Mucosa of descending colon (tissue), 3 donors: ENCODE measurements around the gene ZNF609. TPM values are rescaled to one million over a fixed set of nuclear protein-coding genes. Genes with fewer than 3 reads are reported as not detected.

Source experiments
- ATAC-seq: fragments of 200-7000 bp; cut with Tn5 transposase; one replicate; pipeline ENCODE4 v1.9.1; 2020; ENCODE audit warnings: mild to moderate bottlenecking, moderate library complexity
- DNase-seq, 3 donors: peaks; one replicate each; pipeline ENCODE4 v3.0.0-alpha.2; 2020
- H3K36me3 ChIP-seq: fragments of 200-600 bp; one replicate; pipeline ENCODE4 v1.8.0; 2021; ENCODE audit warnings: low read depth, mild to moderate bottlenecking
- H3K4me1 ChIP-seq: fragments of 200-600 bp; one replicate; pipeline ENCODE4 v1.8.0; 2021; ENCODE audit warnings: low read depth, mild to moderate bottlenecking
- H3K4me3 ChIP-seq: fragments of 200-600 bp; one replicate; pipeline ENCODE4 v1.8.0; 2021; ENCODE audit warnings: mild to moderate bottlenecking
- H3K9me3 ChIP-seq: fragments of 200-600 bp; one replicate; pipeline ENCODE4 v1.8.0; 2021; ENCODE audit warnings: mild to moderate bottlenecking
- CTCF ChIP-seq: fragments of 200-600 bp; IDR thresholded peaks from one replicate; pipeline ENCODE4 v1.8.0; 2022; ENCODE audit warnings: antibody characterized with exemption, mild to moderate bottlenecking
- intact Hi-C, 2 donors: fragments of 100-400 bp; cut with DNase I in 1 of 2; cut with micrococcal nuclease in 1 of 2; formaldehyde crosslinking; loops; one replicate each; pipeline versions ENCODE4 v1.11.0 to v1.11.1; 2022; cut with DNase I, micrococcal nuclease
- total RNA-seq, 3 donors: library from RNA; stranded (reverse); fragmentation: NEBNext Ultra II Directional in 2 of 3; extraction: Animal tissue kit (Norgen Biotek cat#: 25700) in 2 of 3; gene quantifications; one replicate each; pipeline versions ENCODE4 v1.2.1 to v1.2.4, GENCODE V29; 2021 to 2023
- donor health status: DM: no; HTN: no; CAD: no; lungs with moderate emphysema.
- donor health status: DM: no; HTN: no; CAD: no.
- donor health status: DM: no; HTN: yes; CAD: no.

Gene ZNF609
- total RNA-seq, 3 donors from 2014 or later = 25.4 to 49.2 (median 29.5) TPM

DNA sequence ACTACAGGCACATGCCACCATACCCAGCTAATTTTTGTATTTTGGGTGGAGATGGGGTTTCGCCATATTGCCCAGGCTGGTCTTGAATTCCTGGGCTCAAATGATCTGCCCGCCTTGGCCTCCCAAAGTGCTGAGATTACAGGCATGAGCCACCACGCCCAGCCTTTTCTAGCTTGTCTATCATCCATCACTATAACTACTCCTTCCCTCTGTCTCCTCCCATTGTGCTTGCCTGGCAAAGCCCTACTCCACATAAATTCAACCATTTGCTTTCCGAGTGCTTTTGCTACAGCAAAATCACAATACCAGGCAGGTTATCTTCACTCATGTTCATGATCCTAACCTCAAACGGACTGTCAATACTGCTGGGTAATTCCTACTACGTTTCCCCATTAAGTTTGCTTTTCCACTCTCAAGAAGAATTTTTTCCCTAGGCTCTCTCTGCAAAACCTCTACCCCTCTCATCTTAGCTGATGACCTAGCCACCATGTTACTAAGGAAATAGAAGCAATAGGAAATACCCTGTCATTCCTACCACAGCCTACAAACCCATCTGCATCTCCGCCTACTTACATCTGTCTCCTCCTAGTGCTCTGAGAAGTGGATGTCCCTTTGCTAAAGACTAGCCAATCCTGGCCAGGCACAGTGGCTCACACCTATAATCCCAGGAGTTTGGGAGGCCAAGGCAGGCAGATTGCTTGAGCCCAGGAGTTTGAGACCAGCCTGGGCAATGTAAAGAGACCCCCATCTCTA is 250.5 kb downstream of the ZNF609 start:
- intact Hi-C loops = no loop called here
- no peak for ATAC-seq
- no peak for TF ChIP-seq CTCF

GRCh38 chr15:64712353-64712752 is 252.0 kb downstream of the ZNF609 start:
- DNase-seq = no peak
- intact Hi-C loops = no loop called here
- Histone ChIP-seq H3K4me3 (no peak overlapping the region), H3K9me3 (no peaks in the 10 kb centered on the region), H3K36me3 (no peaks in the 10 kb centered on the region), H3K4me1 (no peaks in the 10 kb centered on the region)
- ATAC-seq = no peak
- no peak for TF ChIP-seq CTCF

More for the DNA sequence above, 250.5 kb downstream of the ZNF609 start:
- H3K4me3 ChIP-seq = no peak overlapping the region
- H3K4me1 ChIP-seq = no peaks in the 10 kb centered on the region
- no peaks in the 10 kb centered on the region for H3K9me3 ChIP-seq
- no peak for DNase-seq
- no peaks in the 10 kb centered on the region for H3K36me3 ChIP-seq

DNA sequence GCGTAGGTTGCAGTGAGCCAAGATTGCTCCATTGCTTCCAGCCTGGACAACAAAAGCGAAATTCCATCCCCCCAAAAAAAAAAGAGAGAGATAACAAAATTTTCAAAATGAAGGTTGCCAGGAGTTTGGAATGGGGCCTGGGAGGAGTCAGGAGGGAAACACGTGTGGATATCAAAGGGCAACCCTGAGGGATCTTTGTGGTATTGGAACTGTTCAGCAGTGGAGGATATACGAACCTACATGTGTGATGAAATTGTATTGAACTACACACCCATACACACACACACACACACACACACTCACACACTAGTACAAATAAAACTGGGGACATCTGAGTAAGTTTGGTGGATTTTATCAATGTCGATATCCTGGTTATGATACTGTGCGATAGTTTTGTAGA is 253.2 kb downstream of the ZNF609 start:
- no peaks in the 10 kb centered on the region for H3K36me3 ChIP-seq
- H3K9me3 ChIP-seq = no peaks in the 10 kb centered on the region
- ATAC-seq (no peak), DNase-seq (no peak)
- intact Hi-C loops = no loop called here
- TF ChIP-seq CTCF = no peak
- no peak overlapping the region for H3K4me3 ChIP-seq
- no peaks in the 10 kb centered on the region for H3K4me1 ChIP-seq

GRCh38 chr15:64716452-64716851 is 256.1 kb downstream of the ZNF609 start:
- DNase-seq (no peak), ATAC-seq (no peak)
- no peak for TF ChIP-seq CTCF
- intact Hi-C loops = no loop called here
- Histone ChIP-seq H3K4me1 (no peaks in the 10 kb centered on the region), H3K9me3 (no peaks in the 10 kb centered on the region), H3K36me3 (no peaks in the 10 kb centered on the region), H3K4me3 (no peak overlapping the region)

- H3K9me3 ChIP-seq = no peaks in the 10 kb centered on the region
- ATAC-seq (no peak), DNase-seq (no peak)
- H3K4me1 ChIP-seq = no peaks in the 10 kb centered on the region
- TF ChIP-seq CTCF = no peak
- H3K36me3 ChIP-seq = no peaks in the 10 kb centered on the region
- intact Hi-C loops = no loop called here
- H3K4me3 ChIP-seq = no peak overlapping the region
Observed at GRCh38 chr15:64717130-64717529, 256.8 kb downstream of the ZNF609 start.
